HCT116 (cell line): Measurements from ENCODE around the gene NDUFS6.

ENCODE experiments used
- CTCF ChIP-seq, 3 experiments: fragments of 200-600 bp in 1 of 3; sonication (generic) in 1 of 3; IDR thresholded peaks in 2 of 3; conservative IDR thresholded peaks in 1 of 3; 2 replicates each; pipeline ENCODE4 v1.5.1; 2012 to 2017; ENCODE audit warnings: low read depth in 2 of 3, low read length in 2 of 3, antibody characterized with exemption in 1 of 3, borderline replicate concordance in 1 of 3, control low read depth in 1 of 3, mild to moderate bottlenecking in 1 of 3, mixed read lengths in 1 of 3, mixed run types in 1 of 3, moderate library complexity in 1 of 3; ENCODE audit not compliant: insufficient read depth in 1 of 3
- EZH2 ChIP-seq: fragments of 200-600 bp; sonication (generic); IDR thresholded peaks from 2 replicates; pipeline ENCODE4 v1.6.1; 2017; ENCODE audit warnings: antibody characterized with exemption, mixed run types
- JUND ChIP-seq: IDR thresholded peaks from 2 replicates; pipeline ENCODE4 v1.6.1; 2012
- POLR2A ChIP-seq: IDR thresholded peaks from 2 replicates; pipeline ENCODE4 v1.7.0; 2011; ENCODE audit warnings: borderline replicate concordance; ENCODE audit not compliant: insufficient read depth, insufficient read length; ENCODE audit errors: extremely low read depth
- POLR2AphosphoS5 ChIP-seq: IDR thresholded peaks from 2 replicates; pipeline ENCODE4 v1.6.1; 2011; ENCODE audit warnings: mild to moderate bottlenecking, low read depth, low read length, moderate library complexity
- REST ChIP-seq: IDR thresholded peaks from 2 replicates; pipeline ENCODE4 v1.6.1; 2012; ENCODE audit warnings: low read depth
- SP1 ChIP-seq: IDR thresholded peaks from 2 replicates; pipeline ENCODE4 v1.6.1; 2012; ENCODE audit warnings: low read depth
- YY1 ChIP-seq: IDR thresholded peaks from 2 replicates; pipeline ENCODE4 v1.6.1; 2011; ENCODE audit warnings: low read length, low read depth, moderate library complexity, mild to moderate bottlenecking; ENCODE audit not compliant: insufficient replicate concordance; ENCODE audit errors: extremely low read depth
- TF ChIP-seq, protein P1 (sequence below): IDR thresholded peaks from 2 replicates; pipeline ENCODE4 v1.6.1; 2011; ENCODE audit warnings: mild to moderate bottlenecking, low read length, moderate library complexity; ENCODE audit not compliant: insufficient replicate concordance; ENCODE audit errors: extremely low read depth

GRCh38 chr5:1842004-1842819, 41.0 kb downstream of the NDUFS6 start:
- TF ChIP-seq JUND (no peak), POLR2A (no peak), EZH2 (no peak), CTCF (IDR thresholded peaks at IDR 0.05 in 2 of 3, conservative IDR thresholded peaks at IDR 0.05 in 1 of 3; ENCODE audit: borderline replicate concordance in 1 of 3, insufficient read depth in 1 of 3, low read depth in 2 of 3, low read length in 2 of 3) (no peak), SP1 (no peak), POLR2AphosphoS5 (no peak), REST (no peak), YY1 (no peak)
- TF ChIP-seq, protein P1, sequence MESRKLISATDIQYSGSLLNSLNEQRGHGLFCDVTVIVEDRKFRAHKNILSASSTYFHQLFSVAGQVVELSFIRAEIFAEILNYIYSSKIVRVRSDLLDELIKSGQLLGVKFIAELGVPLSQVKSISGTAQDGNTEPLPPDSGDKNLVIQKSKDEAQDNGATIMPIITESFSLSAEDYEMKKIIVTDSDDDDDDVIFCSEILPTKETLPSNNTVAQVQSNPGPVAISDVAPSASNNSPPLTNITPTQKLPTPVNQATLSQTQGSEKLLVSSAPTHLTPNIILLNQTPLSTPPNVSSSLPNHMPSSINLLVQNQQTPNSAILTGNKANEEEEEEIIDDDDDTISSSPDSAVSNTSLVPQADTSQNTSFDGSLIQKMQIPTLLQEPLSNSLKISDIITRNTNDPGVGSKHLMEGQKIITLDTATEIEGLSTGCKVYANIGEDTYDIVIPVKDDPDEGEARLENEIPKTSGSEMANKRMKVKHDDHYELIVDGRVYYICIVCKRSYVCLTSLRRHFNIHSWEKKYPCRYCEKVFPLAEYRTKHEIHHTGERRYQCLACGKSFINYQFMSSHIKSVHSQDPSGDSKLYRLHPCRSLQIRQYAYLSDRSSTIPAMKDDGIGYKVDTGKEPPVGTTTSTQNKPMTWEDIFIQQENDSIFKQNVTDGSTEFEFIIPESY: no peak
